Liver (tissue), 9 donors: ENCODE results near the gene DIS3L2. TPM values are rescaled to one million over a fixed set of nuclear protein-coding genes. Genes with fewer than 3 reads are reported as not detected.

ENCODE experiments used
- DNase-seq: peaks from one replicate; pipeline ENCODE4 v3.0.0-alpha.2; 2017; ENCODE audit warnings: low spot score
- H3K27ac ChIP-seq, 2 donors: one replicate each; pipeline ENCODE4 v1.7.0; 2013; ENCODE audit warnings: inconsistent platforms in 2 of 2, low read length in 2 of 2, control low read depth in 1 of 2, low read depth in 1 of 2, mild to moderate bottlenecking in 1 of 2
- H3K27me3 ChIP-seq, 4 donors: one replicate each; pipeline versions ENCODE4 v1.6.1 to v1.7.0; 2013; ENCODE audit warnings: low read length in 3 of 4, inconsistent platforms in 1 of 4, mild to moderate bottlenecking in 1 of 4, moderate library complexity in 1 of 4; ENCODE audit not compliant: control insufficient read depth in 4 of 4, insufficient read depth in 4 of 4
- H3K36me3 ChIP-seq, 4 donors: one replicate each; pipeline versions ENCODE4 v1.6.1 to v1.7.0; 2013; ENCODE audit warnings: low read length in 3 of 4, mild to moderate bottlenecking in 3 of 4, low read depth in 1 of 4, moderate library complexity in 1 of 4; ENCODE audit not compliant: control insufficient read depth in 4 of 4, insufficient read depth in 3 of 4
- H3K4me1 ChIP-seq, 4 donors: one replicate each; pipeline versions ENCODE4 v1.6.1 to v1.7.0; 2013; ENCODE audit warnings: low read length in 3 of 4, mild to moderate bottlenecking in 3 of 4, moderate library complexity in 1 of 4; ENCODE audit not compliant: control insufficient read depth in 4 of 4, insufficient read depth in 4 of 4
- H3K4me3 ChIP-seq, 3 donors: one replicate each; pipeline versions ENCODE4 v1.6.1 to v1.7.0; 2013; ENCODE audit warnings: low read length in 3 of 3, control low read depth in 1 of 3, low read depth in 1 of 3, mild to moderate bottlenecking in 1 of 3
- H3K9ac ChIP-seq, 2 donors: one replicate each; pipeline ENCODE4 v1.7.0; 2013; ENCODE audit warnings: low read length in 2 of 2, mild to moderate bottlenecking in 2 of 2, moderate library complexity in 2 of 2, control low read depth in 1 of 2, low read depth in 1 of 2
- H3K9me3 ChIP-seq, 4 donors: one replicate each; pipeline versions ENCODE4 v1.6.1 to v1.7.0; 2013; ENCODE audit warnings: low read length in 3 of 4; ENCODE audit not compliant: control insufficient read depth in 4 of 4
- ATF3 ChIP-seq: IDR thresholded peaks from 2 replicates; pipeline ENCODE4 v1.6.1; 2016; ENCODE audit warnings: antibody characterized with exemption
- CTCF ChIP-seq: fragments of 150-350 bp; IDR thresholded peaks from 2 replicates; pipeline ENCODE4 v1.5.1; 2017; ENCODE audit warnings: improper control_type of control experiment, low read depth, low read length; ENCODE audit not compliant: missing input control
- FOXA1 ChIP-seq: IDR thresholded peaks from 2 replicates; pipeline ENCODE4 v1.6.1; 2016; ENCODE audit warnings: antibody characterized with exemption
- FOXA2 ChIP-seq: IDR thresholded peaks from 2 replicates; pipeline ENCODE4 v1.6.1; 2016; ENCODE audit warnings: antibody characterized with exemption
- GABPA ChIP-seq, 2 donors: IDR thresholded peaks in 1 of 2; conservative IDR thresholded peaks in 1 of 2; 2 replicates each; pipeline ENCODE4 v1.6.1; 2016; ENCODE audit warnings: antibody characterized with exemption in 2 of 2, mild to moderate bottlenecking in 1 of 2, moderate library complexity in 1 of 2
- HNF4A ChIP-seq, 2 donors: conservative IDR thresholded peaks; 2 replicates each; pipeline ENCODE4 v1.6.1; 2016; ENCODE audit warnings: antibody characterized with exemption in 2 of 2, mild to moderate bottlenecking in 2 of 2
- HNF4G ChIP-seq: IDR thresholded peaks from 2 replicates; pipeline ENCODE4 v1.6.1; 2016; ENCODE audit warnings: antibody characterized with exemption
- JUND ChIP-seq, 2 donors: IDR thresholded peaks; 2 replicates each; pipeline ENCODE4 v1.6.1; 2016; ENCODE audit warnings: antibody characterized with exemption in 2 of 2
- MAX ChIP-seq: IDR thresholded peaks from 2 replicates; pipeline ENCODE4 v1.6.1; 2016; ENCODE audit warnings: antibody characterized with exemption
- NR2F2 ChIP-seq: IDR thresholded peaks from 2 replicates; pipeline ENCODE4 v1.6.1; 2016; ENCODE audit warnings: antibody characterized with exemption
- RAD21 ChIP-seq, 2 donors: IDR thresholded peaks; 2 replicates each; pipeline ENCODE4 v1.6.1; 2016; ENCODE audit warnings: antibody characterized with exemption in 2 of 2, mild to moderate bottlenecking in 2 of 2
- REST ChIP-seq: IDR thresholded peaks from 2 replicates; pipeline ENCODE4 v1.6.1; 2016; ENCODE audit warnings: antibody characterized with exemption, mild to moderate bottlenecking
- RXRA ChIP-seq, 2 donors: IDR thresholded peaks; 2 replicates each; pipeline ENCODE4 v1.6.1; 2017 to 2018; ENCODE audit warnings: antibody characterized with exemption in 2 of 2, mild to moderate bottlenecking in 1 of 2
- SP1 ChIP-seq: IDR thresholded peaks from 2 replicates; pipeline ENCODE4 v1.6.1; 2018; ENCODE audit warnings: antibody characterized with exemption, mild to moderate bottlenecking
- TAF1 ChIP-seq: conservative IDR thresholded peaks from 2 replicates; pipeline ENCODE4 v1.6.1; 2016; ENCODE audit warnings: antibody characterized with exemption, mild to moderate bottlenecking
- YY1 ChIP-seq: IDR thresholded peaks from 2 replicates; pipeline ENCODE4 v1.6.1; 2016; ENCODE audit warnings: antibody characterized with exemption, mild to moderate bottlenecking
- ZBTB33 ChIP-seq: IDR thresholded peaks from 2 replicates; pipeline ENCODE4 v1.6.1; 2016; ENCODE audit warnings: antibody characterized with exemption
- WGBS: extraction: QIAGEN DNeasy Blood & Tissue Kit; methylation state at CpG from one replicate; pipeline ENCODE4 v1.1.7; 2013; 5-methylcytosine and 5-hydroxymethylcytosine counted together
- polyA plus RNA-seq, 2 donors: library from polyadenylated mRNA; stranded (reverse) in 1 of 2; unstranded in 1 of 2; fragments of 200-250 nt in 1 of 2; fragments of >200 nt in 1 of 2; fragmentation: Nextera tagmentation in 1 of 2; extraction: Ambion mirVana in 1 of 2; gene quantifications; one replicate each; pipeline versions ENCODE4 v1.2.1 to v1.2.3, GENCODE V29; 2013 to 2015
- total RNA-seq, 2 donors: library from RNA; depleted of rRNA; stranded (reverse); fragments of >200 nt; gene quantifications; one replicate each; pipeline ENCODE4 v1.2.3, GENCODE V29; 2014
- donor health status: healthy.
- donor health status: healthy.
- donor health status: healthy.
- donor health status: healthy.
- donor health status: healthy.

The DIS3L2 gene
- total and polyA plus RNA-seq, 4 donors: 5.7 to 21.5 (median 8.8) TPM

GRCh38 chr2:232200195-232200594 lies 238.7 kb downstream of the DIS3L2 start:
- H3K9me3 ChIP-seq: no peaks in the 10 kb centered on the region
- WGBS: 98% methylated on average over 2 of the region's 2 CpGs

More at GRCh38 chr2:232200195-232200594, 238.7 kb downstream of the DIS3L2 start:
- DNase-seq: no peak
- H3K27ac ChIP-seq: no peak overlapping the region
- peaks cover 0 to 4% (median 0%) of the 10 kb centered on the region in 4 donors for H3K36me3 ChIP-seq
- no peak overlapping the region for H3K4me3 ChIP-seq
- H3K9ac ChIP-seq: no peak overlapping the region
- H3K27me3 ChIP-seq: no peaks in the 10 kb centered on the region
- TF ChIP-seq RXRA (IDR thresholded peaks at IDR 0.05) (no peak), YY1 (no peak), FOXA2 (no peak), SP1 (no peak), ZBTB33 (no peak), NR2F2 (no peak), REST (no peak), RAD21 (IDR thresholded peaks at IDR 0.05) (no peak), JUND (IDR thresholded peaks at IDR 0.05) (no peak), FOXA1 (no peak), GABPA (IDR thresholded peaks at IDR 0.05 in 1 of 2, conservative IDR thresholded peaks at IDR 0.05 in 1 of 2) (no peak), MAX (no peak), TAF1 (no peak), ATF3 (no peak), HNF4A (conservative IDR thresholded peaks at IDR 0.05) (no peak), CTCF (no peak), HNF4G (no peak)
- H3K4me1 ChIP-seq: peaks cover 0 to 9% (median 2%) of the 10 kb centered on the region in 4 donors
